Gastrocnemius medialis (tissue), 4 donors: ENCODE data around the gene PPIE.
"Not testable (repeated sequence)": the region's sequence is repeated elsewhere in the genome, so short reads cannot be mapped to it uniquely, and the experiment has no call there.

Experiments used
- CTCF ChIP-seq, 5 experiments: fragments of 450-650 bp in 3 of 5; fragments of 200-600 bp in 2 of 5; sonication (generic) in 2 of 5; IDR thresholded peaks in 4 of 5; conservative IDR thresholded peaks in 1 of 5; 1 replicate in 4 of 5; 2 replicates in 1 of 5; pipeline ENCODE4 v1.5.1; 2016 to 2019; ENCODE audit warnings: antibody characterized with exemption in 5 of 5, mild to moderate bottlenecking in 3 of 5, moderate library complexity in 3 of 5
- POLR2A ChIP-seq, 2 donors: fragments of 450-650 bp; IDR thresholded peaks; one replicate each; pipeline ENCODE4 v1.6.1; 2017; ENCODE audit warnings: antibody characterized with exemption in 2 of 2, mild to moderate bottlenecking in 2 of 2, moderate library complexity in 2 of 2

- TF ChIP-seq CTCF (IDR thresholded peaks at IDR 0.05 in 4 of 5, conservative IDR thresholded peaks at IDR 0.05 in 1 of 5); POLR2A (IDR thresholded peaks at IDR 0.05): not testable (repeated sequence)
Measured at GRCh38 chr1:39771022-39771532, 32.4 kb downstream of the PPIE start, which contains the start of gene OXCT2.
